CD4-positive, CD25-positive, alpha-beta regulatory T cell (primary cell): ENCODE results near the gene FAM72A. TPM values are rescaled to one million over a fixed set of nuclear protein-coding genes. Genes with fewer than 3 reads are reported as not detected.
"Not testable (repeated sequence)": the region's sequence is repeated elsewhere in the genome, so short reads cannot be mapped to it uniquely, and the experiment has no call there.

Source experiments
- ATAC-seq, 2 donors: fragments of 150-1000 bp; cut with Tn5 transposase; one replicate each; pipeline ENCODE4 v1.10.0; 2021; ENCODE audit warnings: low read depth in 2 of 2, moderate number of reproducible peaks in 2 of 2, moderate library complexity in 1 of 2
- DNase-seq, 3 donors: peaks; one replicate each; pipeline versions ENCODE4 v3.0.0 to v3.0.0-alpha.2; 2012 to 2022; ENCODE audit warnings: mixed read lengths in 1 of 3
- H3K27ac ChIP-seq: one replicate; pipeline ENCODE4 v1.7.0; 2013; ENCODE audit warnings: mild to moderate bottlenecking, low read length; ENCODE audit not compliant: insufficient read depth, poor library complexity, severe bottlenecking
- H3K27me3 ChIP-seq: one replicate; pipeline ENCODE4 v1.7.0; 2013; ENCODE audit warnings: low read length; ENCODE audit not compliant: control insufficient read depth, insufficient read depth
- H3K36me3 ChIP-seq: one replicate; pipeline ENCODE4 v1.7.0; 2013; ENCODE audit warnings: mild to moderate bottlenecking, low read length, moderate library complexity; ENCODE audit not compliant: control insufficient read depth, insufficient read depth
- H3K4me1 ChIP-seq: 2 replicates; pipeline ENCODE4 v1.7.0; 2013; ENCODE audit warnings: mild to moderate bottlenecking, low read length; ENCODE audit not compliant: insufficient read depth, control insufficient read depth, poor library complexity, severe bottlenecking
- H3K4me3 ChIP-seq: one replicate; pipeline ENCODE4 v1.7.0; 2013; ENCODE audit warnings: low read depth, mild to moderate bottlenecking, low read length, moderate library complexity
- H3K9me3 ChIP-seq, 2 experiments: 1 replicate in 1 of 2; 2 replicates in 1 of 2; pipeline ENCODE4 v1.7.0; 2013; ENCODE audit warnings: low read length in 2 of 2, mild to moderate bottlenecking in 1 of 2, moderate library complexity in 1 of 2; ENCODE audit not compliant: control insufficient read depth in 2 of 2
- H3K27ac Mint-ChIP-seq, 3 donors: one replicate each; pipeline ENCODE4 v1.8.0; 2020 to 2022; ENCODE audit warnings: mild to moderate bottlenecking in 3 of 3, mixed read lengths in 3 of 3, moderate library complexity in 2 of 3
- H3K27me3 Mint-ChIP-seq: one replicate; pipeline ENCODE4 v1.8.0; 2022; ENCODE audit warnings: mild to moderate bottlenecking, mixed read lengths
- H3K36me3 Mint-ChIP-seq: one replicate; pipeline ENCODE4 v1.8.0; 2020; ENCODE audit warnings: mixed read lengths
- H3K4me1 Mint-ChIP-seq, 4 donors: one replicate each; pipeline ENCODE4 v1.8.0; 2020 to 2022; ENCODE audit warnings: mixed read lengths in 4 of 4, mild to moderate bottlenecking in 1 of 4
- H3K4me3 Mint-ChIP-seq, 4 donors: one replicate each; pipeline ENCODE4 v1.8.0; 2020 to 2022; ENCODE audit warnings: mild to moderate bottlenecking in 4 of 4, mixed read lengths in 4 of 4, moderate library complexity in 3 of 4
- H3K9me3 Mint-ChIP-seq, 7 donors: one replicate each; pipeline ENCODE4 v1.8.0; 2020 to 2022; ENCODE audit warnings: mixed read lengths in 7 of 7, mild to moderate bottlenecking in 3 of 7, moderate library complexity in 2 of 7
- polyA plus RNA-seq, 4 donors: library from polyadenylated mRNA; unstranded; fragments of 300-500 nt; fragmentation: Illumina TruSeq; gene quantifications; one replicate each; pipeline ENCODE4 v1.2.3, GENCODE V29; 2021
- total RNA-seq: library from RNA; stranded (reverse); gene quantifications from one replicate; pipeline ENCODE4 v1.2.3, GENCODE V29; 2022

FAM72A gene
- total and polyA plus RNA-seq, 5 donors from 2014 or later: 0.59 to 3.6 (median 2.2) TPM

GRCh38 chr1:206204871-206205270 is 2.2 kb upstream of the FAM72A start:
- not testable (repeated sequence) for H3K9me3 Mint-ChIP-seq, H3K27ac ChIP-seq, H3K9me3 ChIP-seq, H3K27me3 ChIP-seq, H3K4me3 ChIP-seq, H3K4me1 ChIP-seq, ATAC-seq, H3K36me3 ChIP-seq, H3K36me3 Mint-ChIP-seq, H3K4me1 Mint-ChIP-seq, H3K27me3 Mint-ChIP-seq
- peak overlapping the region; percentile 77 to 94 (median 84) for H3K4me3 Mint-ChIP-seq
- peak overlapping the region in 1 of 3 donors; percentile 48 for H3K27ac Mint-ChIP-seq
- DNase-seq: peak in 1 of 3 donors; percentile 0

- not testable (repeated sequence) for ATAC-seq, H3K9me3 ChIP-seq, H3K27ac ChIP-seq, H3K4me3 ChIP-seq, H3K27ac Mint-ChIP-seq, H3K36me3 Mint-ChIP-seq, H3K27me3 Mint-ChIP-seq, H3K27me3 ChIP-seq, H3K9me3 Mint-ChIP-seq, H3K36me3 ChIP-seq, H3K4me1 ChIP-seq, H3K4me1 Mint-ChIP-seq
- DNase-seq: peak in 1 of 3 donors; percentile 0
- peak overlapping the region in 3 of 4 donors; percentile 69 to 82 (median 73) for H3K4me3 Mint-ChIP-seq
These were observed 1.5 kb upstream of the FAM72A start for GRCh38 chr1:206204159-206204511.

- H3K4me1 Mint-ChIP-seq, H3K4me1 ChIP-seq, H3K9me3 Mint-ChIP-seq, ATAC-seq, H3K4me3 ChIP-seq, H3K27me3 ChIP-seq, H3K36me3 Mint-ChIP-seq, H3K27me3 Mint-ChIP-seq, H3K9me3 ChIP-seq, H3K36me3 ChIP-seq: not testable (repeated sequence)
- Mint-ChIP-seq H3K27ac (peak within 1 kb of the TSS in 1 of 3 donors; percentile 48), H3K4me3 (peak within 1 kb of the TSS; percentile 81 to 90 (median 86))
- DNase-seq: peak; percentile 49 to 61 (median 60)
- H3K27ac ChIP-seq: peak within 1 kb of the TSS; percentile 51
These were observed 922 bp upstream of the FAM72A start, which contains the start of gene SRGAP2 for GRCh38 chr1:206203364-206204158. SRGAP2 (plus strand) TSS chr1:206203541; CDS start chr1:206205971, 2,430 bp downstream.

- not testable (repeated sequence) for H3K9me3 ChIP-seq, H3K4me1 Mint-ChIP-seq, H3K4me1 ChIP-seq, H3K36me3 Mint-ChIP-seq, H3K36me3 ChIP-seq, H3K27ac ChIP-seq, H3K9me3 Mint-ChIP-seq, DNase-seq, H3K4me3 Mint-ChIP-seq, ATAC-seq, H3K27me3 Mint-ChIP-seq, H3K27ac Mint-ChIP-seq, H3K4me3 ChIP-seq, H3K27me3 ChIP-seq
These were observed 5.8 kb downstream of the FAM72A start for GRCh38 chr1:206196748-206197424.

GRCh38 chr1:206195182-206195581 is 7.5 kb downstream of the FAM72A start:
- not testable (repeated sequence) for H3K36me3 Mint-ChIP-seq, H3K4me3 ChIP-seq, H3K36me3 ChIP-seq

GRCh38 chr1:206186826-206187225 is 15.8 kb downstream of the FAM72A start:
- not testable (repeated sequence) for H3K27ac ChIP-seq, H3K9me3 Mint-ChIP-seq, H3K36me3 Mint-ChIP-seq, H3K4me1 ChIP-seq, H3K4me3 Mint-ChIP-seq, H3K36me3 ChIP-seq, H3K9me3 ChIP-seq, H3K4me1 Mint-ChIP-seq, DNase-seq, H3K27ac Mint-ChIP-seq, H3K4me3 ChIP-seq, ATAC-seq, H3K27me3 ChIP-seq, H3K27me3 Mint-ChIP-seq

More at GRCh38 chr1:206195182-206195581, 7.5 kb downstream of the FAM72A start:
- H3K27ac Mint-ChIP-seq, H3K27me3 ChIP-seq, H3K27me3 Mint-ChIP-seq, H3K4me1 ChIP-seq, DNase-seq, H3K9me3 Mint-ChIP-seq, H3K4me1 Mint-ChIP-seq, ATAC-seq, H3K27ac ChIP-seq, H3K4me3 Mint-ChIP-seq, H3K9me3 ChIP-seq: not testable (repeated sequence)

- H3K27me3 Mint-ChIP-seq, H3K4me1 ChIP-seq, H3K4me3 Mint-ChIP-seq, H3K36me3 ChIP-seq, DNase-seq, H3K4me1 Mint-ChIP-seq, H3K27ac ChIP-seq, H3K4me3 ChIP-seq, H3K9me3 ChIP-seq, ATAC-seq, H3K9me3 Mint-ChIP-seq, H3K27me3 ChIP-seq, H3K27ac Mint-ChIP-seq, H3K36me3 Mint-ChIP-seq: not testable (repeated sequence)
These were observed 16.9 kb downstream of the FAM72A start for GRCh38 chr1:206185778-206186177.

- H3K36me3 Mint-ChIP-seq, H3K4me3 Mint-ChIP-seq, H3K27ac Mint-ChIP-seq, H3K27me3 ChIP-seq, H3K27me3 Mint-ChIP-seq, H3K4me3 ChIP-seq, DNase-seq, H3K9me3 Mint-ChIP-seq, H3K36me3 ChIP-seq, H3K9me3 ChIP-seq, ATAC-seq, H3K27ac ChIP-seq, H3K4me1 ChIP-seq, H3K4me1 Mint-ChIP-seq: not testable (repeated sequence)
These were observed 18.9 kb downstream of the FAM72A start for GRCh38 chr1:206183788-206184187.
